ENCODE data around the gene TPRN.
"Not testable (repeated sequence)": the region's sequence is repeated elsewhere in the genome, so short reads cannot be mapped to it uniquely, and the experiment has no call there.

GRCh38 chr9:137239541-137240200, 39.1 kb upstream of the TPRN start:
- TF ChIP-seq CTCF (conservative IDR thresholded peaks at IDR 0.05 in 1 of 2, IDR thresholded peaks at IDR 0.05 in 1 of 2; ENCODE audit: extremely low read depth in 1 of 2, insufficient read depth in 1 of 2, low read depth in 1 of 2, low read length in 2 of 2); EZH2 (IDR thresholded peaks at IDR 0.05; ENCODE audit: borderline replicate concordance, low read length): not testable (repeated sequence)

Data from mammary epithelial cell (primary cell).